Subcutaneous abdominal adipose tissue (tissue), 5 donors: ENCODE data around the gene TEX29.

ENCODE experiments used
- H3K27ac ChIP-seq: one replicate; pipeline ENCODE4 v1.7.0; 2013; ENCODE audit warnings: low read depth, mild to moderate bottlenecking, inconsistent platforms, low read length, moderate library complexity
- H3K27me3 ChIP-seq, 5 donors: one replicate each; pipeline ENCODE4 v1.7.0; 2013; ENCODE audit warnings: low read length in 5 of 5, inconsistent platforms in 1 of 5; ENCODE audit not compliant: control insufficient read depth in 5 of 5, insufficient read depth in 4 of 5
- H3K36me3 ChIP-seq, 5 donors: one replicate each; pipeline ENCODE4 v1.7.0; 2013; ENCODE audit warnings: low read length in 5 of 5; ENCODE audit not compliant: control insufficient read depth in 5 of 5, insufficient read depth in 5 of 5
- H3K4me1 ChIP-seq, 5 donors: one replicate each; pipeline ENCODE4 v1.7.0; 2013; ENCODE audit warnings: low read length in 5 of 5, mild to moderate bottlenecking in 3 of 5, moderate library complexity in 1 of 5; ENCODE audit not compliant: control insufficient read depth in 5 of 5, insufficient read depth in 5 of 5
- H3K4me3 ChIP-seq, 5 donors: one replicate each; pipeline ENCODE4 v1.7.0; 2013; ENCODE audit warnings: low read length in 5 of 5, low read depth in 1 of 5
- H3K9ac ChIP-seq, 5 donors: one replicate each; pipeline ENCODE4 v1.7.0; 2013; ENCODE audit warnings: low read length in 5 of 5, mild to moderate bottlenecking in 4 of 5, moderate library complexity in 3 of 5
- H3K9me3 ChIP-seq, 5 donors: one replicate each; pipeline ENCODE4 v1.7.0; 2013; ENCODE audit warnings: low read length in 5 of 5; ENCODE audit not compliant: control insufficient read depth in 5 of 5
- donor health status: healthy.
- donor health status: healthy.
- donor health status: healthy.
- donor health status: healthy.
- donor health status: healthy.

The TEX29 gene

GRCh38 chr13:111325941-111326620 is 5.6 kb downstream of the TEX29 start:
- no peaks in the 10 kb centered on the region for H3K4me1 ChIP-seq
- H3K36me3 ChIP-seq: peaks cover 0 to 6% (median 0%) of the 10 kb centered on the region in 5 donors
- no peaks in the 10 kb centered on the region for H3K9me3 ChIP-seq
- no peak overlapping the region for H3K9ac ChIP-seq
- H3K27me3 ChIP-seq: peaks cover 0 to 4% (median 0%) of the 10 kb centered on the region in 5 donors
- no peak overlapping the region for H3K27ac ChIP-seq
- no peak overlapping the region for H3K4me3 ChIP-seq

DNA sequence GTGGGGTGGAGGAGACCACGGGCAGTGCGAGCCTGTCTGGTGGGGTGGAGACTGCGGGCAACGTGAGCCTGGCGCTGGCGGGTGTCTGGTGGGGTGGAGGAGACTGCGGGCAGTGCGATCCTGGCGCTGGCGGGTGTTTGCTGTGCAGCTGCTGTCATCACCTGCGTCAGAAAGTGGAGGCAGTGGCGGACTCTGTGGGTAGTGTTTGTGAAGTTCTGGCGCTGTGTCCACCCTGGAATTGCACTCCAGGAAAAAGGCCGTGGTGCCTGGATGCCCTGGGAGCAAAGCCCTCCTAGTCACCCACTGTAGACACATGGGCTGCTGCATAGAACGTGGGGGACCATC is 6.2 kb downstream of the TEX29 start:
- Histone ChIP-seq H3K4me3 (no peak overlapping the region), H3K9ac (no peak overlapping the region), H3K27me3 (peaks cover 0 to 4% (median 0%) of the 10 kb centered on the region in 5 donors), H3K4me1 (no peaks in the 10 kb centered on the region), H3K9me3 (no peaks in the 10 kb centered on the region), H3K27ac (no peak overlapping the region), H3K36me3 (peaks cover 0 to 6% (median 0%) of the 10 kb centered on the region in 5 donors)

DNA sequence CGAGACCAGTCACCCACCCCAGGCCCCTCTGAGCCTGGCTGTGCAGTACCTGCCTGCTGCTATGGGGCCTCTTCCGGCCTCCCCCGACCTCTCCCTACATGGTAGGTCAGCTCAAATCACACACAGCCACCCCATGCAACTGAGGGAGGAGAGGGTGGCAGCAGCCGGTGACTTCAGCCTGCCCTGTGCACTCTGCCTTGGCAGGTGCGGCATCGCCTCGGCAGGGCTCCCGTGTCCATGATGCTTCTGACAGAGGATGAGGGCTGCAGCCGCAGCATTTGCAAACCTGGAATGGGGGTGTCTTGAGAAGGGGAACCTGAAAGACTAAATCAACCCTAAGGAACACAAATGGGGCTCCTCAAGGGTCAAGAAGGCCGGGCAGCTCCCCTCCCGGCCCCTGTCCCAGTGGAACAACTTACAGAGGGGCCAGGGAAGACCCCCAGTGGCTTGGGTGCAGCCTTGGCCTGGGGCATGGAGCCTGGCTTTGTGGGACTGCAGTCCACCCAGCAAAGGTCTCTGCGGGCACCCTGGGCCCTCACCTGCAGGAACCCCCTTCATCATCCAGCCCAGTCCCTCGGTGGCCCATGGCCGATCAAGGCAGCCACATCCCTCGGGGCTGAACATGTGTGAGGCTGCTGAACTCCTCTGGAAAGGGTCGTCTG is 6.7 kb downstream of the TEX29 start:
- no peaks in the 10 kb centered on the region for H3K9me3 ChIP-seq
- H3K4me3 ChIP-seq: no peak overlapping the region
- peaks cover 0 to 4% (median 0%) of the 10 kb centered on the region in 5 donors for H3K27me3 ChIP-seq
- no peak overlapping the region for H3K9ac ChIP-seq
- peaks cover 0 to 6% (median 0%) of the 10 kb centered on the region in 5 donors for H3K36me3 ChIP-seq
- no peak overlapping the region for H3K27ac ChIP-seq
- peaks cover 0 to 3% (median 0%) of the 10 kb centered on the region in 5 donors for H3K4me1 ChIP-seq

DNA sequence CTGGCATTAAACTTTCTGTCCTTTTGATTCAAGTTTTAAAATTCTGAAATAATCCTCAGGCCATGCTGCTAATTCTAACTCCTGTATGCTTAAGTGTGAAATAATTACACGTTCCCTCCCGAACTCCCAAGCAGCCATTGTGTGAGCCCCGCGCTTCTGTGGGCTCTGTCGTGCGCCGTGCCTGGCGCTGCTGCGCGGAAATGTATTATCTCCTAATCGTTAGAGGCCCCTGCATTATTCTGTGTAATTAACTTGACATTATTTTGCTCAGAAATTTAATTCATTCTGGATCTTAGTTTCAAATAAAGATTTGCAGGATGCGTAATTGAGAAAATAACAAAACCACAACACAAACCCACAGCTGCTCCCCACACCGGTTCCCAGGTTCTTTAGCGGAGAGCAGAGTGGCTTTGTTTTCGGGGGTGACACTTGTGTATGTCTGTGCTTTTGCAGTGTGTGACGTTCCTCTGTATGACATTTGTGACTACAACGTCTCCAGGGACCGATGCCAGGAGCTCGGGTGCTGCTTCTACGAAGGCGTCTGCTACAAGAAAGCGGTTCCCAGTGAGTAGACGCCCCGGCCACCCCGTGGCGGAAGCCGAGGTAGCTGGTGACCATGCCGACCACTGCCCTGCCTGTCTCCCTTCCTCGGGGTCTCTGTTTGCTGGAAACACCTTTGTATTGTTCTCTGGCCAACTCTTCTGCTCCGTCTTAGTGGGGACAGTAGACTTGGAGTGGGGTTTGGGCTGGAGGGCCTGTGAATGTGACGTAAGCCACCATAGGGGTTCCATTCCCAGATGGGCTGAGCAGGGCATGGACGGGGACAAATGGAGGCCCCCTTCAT is 7.5 kb downstream of the TEX29 start:
- H3K4me3 ChIP-seq: no peak overlapping the region
- no peaks in the 10 kb centered on the region for H3K9me3 ChIP-seq

GRCh38 chr13:111328574-111329410 is 8.3 kb downstream of the TEX29 start:
- Histone ChIP-seq H3K4me1 (peaks cover 0 to 3% (median 0%) of the 10 kb centered on the region in 5 donors), H3K4me3 (no peak overlapping the region), H3K9ac (no peak overlapping the region), H3K36me3 (peaks cover 0 to 6% (median 0%) of the 10 kb centered on the region in 5 donors), H3K27ac (no peak overlapping the region), H3K9me3 (no peaks in the 10 kb centered on the region), H3K27me3 (peaks cover 0 to 1% (median 0%) of the 10 kb centered on the region in 5 donors)

More for the DNA sequence above, 7.5 kb downstream of the TEX29 start:
- Histone ChIP-seq H3K4me1 (peaks cover 0 to 3% (median 0%) of the 10 kb centered on the region in 5 donors), H3K27ac (no peak overlapping the region), H3K27me3 (peaks cover 0 to 4% (median 0%) of the 10 kb centered on the region in 5 donors), H3K36me3 (peaks cover 0 to 6% (median 0%) of the 10 kb centered on the region in 5 donors), H3K9ac (no peak overlapping the region)

GRCh38 chr13:111329641-111330040 is 9.2 kb downstream of the TEX29 start:
- Histone ChIP-seq H3K4me1 (peaks cover 0 to 3% (median 0%) of the 10 kb centered on the region in 5 donors), H3K27me3 (no peaks in the 10 kb centered on the region), H3K9me3 (peaks cover 0 to 4% (median 0%) of the 10 kb centered on the region in 5 donors), H3K36me3 (peaks cover 0 to 6% (median 0%) of the 10 kb centered on the region in 5 donors), H3K9ac (no peak overlapping the region), H3K27ac (no peak overlapping the region), H3K4me3 (no peak overlapping the region)

DNA sequence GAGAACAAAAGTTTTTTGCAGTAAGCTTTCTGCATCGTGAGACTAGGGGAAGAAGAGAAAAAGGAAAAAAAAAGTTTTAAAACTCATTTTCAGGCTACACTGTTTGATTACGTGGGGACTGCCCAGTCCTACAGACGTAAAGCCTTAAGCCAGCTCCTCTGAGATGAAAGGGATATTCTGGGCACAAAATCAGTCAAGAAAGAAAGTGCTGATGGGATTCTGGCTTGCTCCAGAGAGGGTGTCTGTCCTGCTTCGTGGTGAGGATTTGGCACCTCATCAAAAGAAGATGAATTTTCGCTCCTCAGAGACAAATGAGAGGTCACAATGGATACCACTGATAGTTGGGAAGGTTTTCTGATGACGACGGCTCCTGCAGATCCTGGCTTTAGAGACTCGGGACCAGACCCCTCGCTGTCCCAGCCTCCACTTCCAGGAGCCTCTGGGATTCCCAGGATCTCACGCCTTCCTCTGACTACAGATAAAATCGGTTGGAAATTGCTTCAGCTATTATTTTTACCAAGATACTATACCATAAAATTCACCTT is 9.7 kb downstream of the TEX29 start:
- no peak overlapping the region for H3K4me3 ChIP-seq
- H3K27me3 ChIP-seq: no peaks in the 10 kb centered on the region
- peaks cover 0 to 3% (median 0%) of the 10 kb centered on the region in 5 donors for H3K4me1 ChIP-seq
- H3K9ac ChIP-seq: no peak overlapping the region
- H3K36me3 ChIP-seq: peaks cover 0 to 6% (median 0%) of the 10 kb centered on the region in 5 donors
- no peak overlapping the region for H3K27ac ChIP-seq
- H3K9me3 ChIP-seq: peaks cover 0 to 4% (median 0%) of the 10 kb centered on the region in 5 donors

DNA sequence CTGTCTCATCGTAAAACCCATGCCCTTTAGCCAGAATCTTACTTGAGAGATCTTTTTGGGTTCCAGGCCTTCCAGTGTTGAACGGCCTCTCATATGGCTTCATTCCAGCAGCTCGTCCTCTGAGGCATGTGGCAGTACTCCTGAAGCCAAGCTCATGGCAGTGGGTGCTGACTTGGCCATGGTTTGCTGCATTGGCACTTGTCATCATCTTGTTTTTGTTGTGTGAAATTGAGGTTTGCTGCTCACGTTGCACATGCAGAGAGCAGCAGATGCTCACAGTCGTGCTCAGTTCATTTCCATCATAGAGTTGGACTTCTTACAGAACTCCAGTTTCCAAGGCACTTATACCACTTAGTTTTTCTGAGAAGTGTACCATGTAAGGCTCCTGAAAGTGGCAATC is 14.9 kb downstream of the TEX29 start:
- H3K9ac ChIP-seq: no peak overlapping the region
- H3K9me3 ChIP-seq: peaks cover 0 to 4% (median 0%) of the 10 kb centered on the region in 5 donors
- H3K4me3 ChIP-seq: no peak overlapping the region
- H3K27me3 ChIP-seq: no peaks in the 10 kb centered on the region
- H3K4me1 ChIP-seq: peaks cover 0 to 3% (median 0%) of the 10 kb centered on the region in 5 donors
- peaks cover 0 to 9% (median 6%) of the 10 kb centered on the region in 5 donors for H3K36me3 ChIP-seq
- H3K27ac ChIP-seq: no peak overlapping the region

DNA sequence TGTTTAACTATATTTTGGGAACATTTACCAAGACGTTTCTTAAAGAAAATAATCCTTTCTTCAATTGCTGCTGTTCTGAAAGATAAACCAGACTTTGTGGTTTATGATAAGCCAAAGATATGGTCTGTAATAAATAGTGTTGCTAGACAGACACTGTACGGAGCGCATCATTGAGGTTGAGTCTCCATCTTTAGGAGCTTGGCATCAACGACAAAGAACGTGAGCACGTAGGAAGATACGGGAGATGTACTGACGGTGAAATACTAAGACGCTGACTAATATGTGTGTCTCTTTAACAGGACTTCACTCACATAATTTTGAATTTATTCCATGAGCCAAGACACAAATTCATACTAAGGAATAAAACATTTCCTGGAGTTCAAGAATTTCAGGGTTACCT is 16.2 kb downstream of the TEX29 start:
- peaks cover 0 to 4% (median 0%) of the 10 kb centered on the region in 5 donors for H3K9me3 ChIP-seq
- no peak overlapping the region for H3K9ac ChIP-seq
- H3K36me3 ChIP-seq: peaks cover 0 to 9% (median 6%) of the 10 kb centered on the region in 5 donors
- peaks cover 0 to 3% (median 0%) of the 10 kb centered on the region in 5 donors for H3K4me1 ChIP-seq
- no peak overlapping the region for H3K4me3 ChIP-seq
- H3K27ac ChIP-seq: no peak overlapping the region
- no peaks in the 10 kb centered on the region for H3K27me3 ChIP-seq
